Activated CD4-positive, alpha-beta T cell treated with anti-CD3 and anti-CD28 coated beads, Interleukin-2, amount 50 U/mL, for 1 hour (primary cell): ENCODE results near the gene TOB2.
A peak's percentile ranks its signal among the peaks of the same experiment; 100 is the strongest.
"Not testable (repeated sequence)": the region's sequence is repeated elsewhere in the genome, so short reads cannot be mapped to it uniquely, and the experiment has no call there.

Experiments
- DNase-seq: peaks from one replicate; pipeline ENCODE4 v3.0.0-alpha.2; 2020

The TOB2 gene

DNA sequence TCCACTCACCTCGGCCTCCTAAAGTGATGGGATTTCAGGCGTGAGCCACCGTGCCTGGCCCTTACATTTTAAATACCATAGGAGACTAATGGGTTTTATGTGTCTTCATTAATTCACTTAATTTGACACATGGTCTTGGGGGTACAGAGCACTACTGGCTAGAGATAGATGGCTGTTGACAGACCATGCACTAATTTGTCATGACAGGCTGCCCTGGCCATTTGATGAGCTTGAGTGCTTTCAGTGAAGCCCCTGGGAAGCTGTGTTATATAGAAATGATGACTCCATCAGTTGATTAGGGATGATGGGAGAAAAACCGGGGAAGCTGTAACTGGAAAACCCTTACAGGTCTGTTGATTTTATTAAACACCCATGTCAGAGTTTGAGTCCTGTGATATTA lies 15.3 kb upstream of the TOB2 start:
- DNase-seq = no peak

DNA sequence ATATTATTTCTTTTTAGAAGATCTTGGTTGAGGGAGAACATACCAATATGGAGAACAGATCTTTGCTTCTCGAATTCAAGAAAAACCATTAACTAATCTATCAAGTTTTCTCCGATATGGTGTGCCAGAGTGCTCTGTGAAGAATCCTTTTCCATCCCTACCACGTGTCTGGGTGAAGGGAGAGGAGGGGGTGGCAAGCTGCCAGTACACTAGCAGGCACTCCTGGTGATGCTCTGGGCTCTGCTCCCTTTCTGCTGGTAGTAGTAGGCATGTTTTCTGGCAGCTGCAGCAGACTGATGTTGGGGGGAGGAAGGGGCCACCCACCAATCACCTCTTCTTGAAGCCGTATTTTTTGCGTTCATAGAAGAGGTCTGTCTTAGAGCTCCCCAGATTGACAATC lies 13.5 kb upstream of the TOB2 start:
- not testable (repeated sequence) for DNase-seq

DNA sequence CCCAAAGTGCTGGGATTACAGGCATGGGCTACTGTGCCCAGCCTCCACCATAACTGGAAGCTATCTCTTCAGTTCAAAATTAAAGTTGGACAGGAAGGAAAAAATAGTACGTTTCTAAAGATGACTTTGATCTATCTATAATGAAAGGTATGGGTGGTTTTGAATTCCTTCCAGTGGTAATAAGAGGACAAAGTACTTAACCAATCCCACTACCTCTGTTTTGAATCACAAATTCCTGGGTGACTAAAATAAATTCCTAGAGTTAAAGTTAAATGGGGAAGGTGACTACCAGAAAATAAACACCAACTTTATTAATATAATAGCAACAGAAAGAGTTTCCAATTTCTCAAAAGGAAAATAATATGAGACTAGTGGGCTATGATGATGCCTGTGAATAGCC lies 12.8 kb upstream of the TOB2 start:
- no peak for DNase-seq

DNA sequence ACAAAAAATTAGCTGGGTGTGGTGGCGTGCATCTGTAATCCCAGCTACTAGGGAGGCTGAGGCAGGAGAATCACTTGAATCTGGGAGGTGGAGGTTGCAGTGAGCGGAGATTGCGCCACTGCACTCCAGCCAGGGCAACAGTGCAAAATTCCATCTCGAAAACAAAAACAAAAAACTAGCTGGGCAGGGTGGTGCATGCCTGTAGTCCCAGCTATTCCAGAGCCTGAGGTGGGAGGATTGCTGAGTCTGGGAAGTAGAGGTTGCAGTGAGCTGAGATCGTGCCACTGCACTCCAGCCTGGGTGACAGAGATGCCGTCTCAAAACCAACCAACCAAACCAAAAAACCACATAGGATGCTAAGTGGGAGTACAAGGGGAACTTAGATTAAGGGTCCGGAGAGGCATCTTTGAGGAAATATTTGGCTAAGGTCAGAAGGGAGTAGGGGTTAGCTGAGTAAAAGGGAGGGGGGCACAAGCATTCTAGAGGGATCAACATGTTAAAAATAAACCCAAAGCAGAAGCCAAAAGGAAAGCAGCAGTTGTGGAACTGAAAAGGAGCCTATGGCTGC lies 11.6 kb upstream of the TOB2 start:
- no peak for DNase-seq

DNA sequence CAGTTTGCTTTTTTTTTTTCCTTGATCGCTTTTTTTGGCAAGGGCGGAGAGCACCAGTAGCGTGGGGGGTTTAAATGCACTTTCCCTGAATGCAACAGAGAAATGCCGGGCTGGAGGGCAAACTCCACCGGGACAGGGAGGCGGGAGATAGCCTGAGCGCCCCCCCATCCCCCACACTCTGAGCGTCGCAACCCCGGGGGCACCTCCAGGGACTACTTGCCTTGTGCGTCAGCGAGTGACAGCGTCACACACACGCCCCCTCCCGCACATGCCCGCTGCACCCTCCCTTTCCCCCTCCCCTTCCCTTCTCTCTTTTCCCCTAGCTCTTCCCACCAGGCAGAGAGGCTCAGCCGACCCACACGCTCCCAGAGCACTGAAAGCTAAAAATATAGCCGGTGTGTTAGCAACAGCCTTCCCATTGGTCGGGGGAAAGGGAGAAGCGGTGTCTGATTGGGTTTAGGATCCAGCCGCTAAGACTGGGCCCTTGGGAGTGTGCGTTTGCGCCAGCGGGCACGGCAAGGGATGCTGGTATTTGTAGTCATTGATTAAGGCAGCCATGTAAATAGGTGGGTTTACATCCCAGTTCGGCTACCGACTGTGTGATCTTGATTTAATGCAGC lies 1.7 kb upstream of the TOB2 start:
- DNase-seq = peak; percentile 84

DNA sequence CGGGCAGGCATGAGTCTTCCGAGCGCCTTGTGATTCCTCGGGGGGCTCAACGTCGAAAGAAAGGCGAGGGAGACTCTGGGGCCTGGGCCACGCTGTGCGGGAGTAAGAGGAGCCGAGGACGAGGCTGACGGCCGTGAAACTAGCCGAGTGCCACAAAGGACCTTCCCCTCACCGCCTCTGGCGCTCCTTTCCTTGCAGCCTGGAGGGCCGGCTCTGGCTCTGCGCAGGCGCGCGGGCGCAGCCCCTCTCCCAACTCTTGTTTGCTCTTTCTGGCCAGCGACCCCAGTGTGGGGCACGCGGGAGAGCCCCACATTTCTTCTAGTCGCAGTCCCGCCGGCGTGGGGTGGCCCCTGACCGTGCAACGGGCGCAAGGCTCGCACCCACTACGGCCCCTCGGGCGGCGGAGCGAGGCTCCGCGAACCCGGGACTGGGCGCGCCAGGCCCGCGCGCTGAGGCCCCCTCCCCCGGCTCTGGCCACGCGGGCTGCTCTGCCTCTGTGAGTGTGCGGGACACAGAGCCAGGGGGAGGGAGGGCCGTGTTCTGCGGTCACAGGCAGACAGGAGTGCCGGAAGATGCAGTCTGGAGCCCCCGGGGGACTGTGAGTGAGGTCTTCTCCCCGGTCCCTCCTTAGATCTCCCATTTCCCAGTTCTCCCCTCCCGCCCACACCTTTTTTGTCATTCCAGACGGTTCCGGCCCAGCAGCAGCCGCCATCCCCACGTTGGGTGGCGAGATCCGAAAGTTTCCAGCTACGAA lies 1.0 kb upstream of the TOB2 start:
- DNase-seq = peak; percentile 42

DNA sequence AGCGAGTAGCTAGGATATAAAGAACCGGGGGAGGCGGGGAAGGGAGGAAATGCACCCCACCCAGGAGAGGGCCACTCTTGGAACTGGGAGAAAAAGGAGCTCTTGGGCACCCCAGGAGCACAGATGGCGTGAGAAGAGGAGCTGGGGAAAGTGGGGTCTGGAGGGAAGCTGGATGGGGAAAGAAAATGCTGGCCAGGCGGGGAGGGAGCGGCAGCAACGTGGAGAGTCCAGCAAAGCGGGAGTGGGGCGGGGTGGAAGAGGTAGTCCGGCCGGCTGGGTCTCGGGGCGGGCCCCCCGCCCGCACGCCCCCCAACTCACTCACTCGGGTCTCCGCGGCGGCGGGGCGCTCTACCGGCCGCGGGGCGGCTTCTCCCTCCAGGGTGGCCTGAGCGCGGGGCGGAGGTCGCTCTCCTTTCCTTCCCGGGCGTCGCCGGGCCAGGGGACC lies 522 bp downstream of the TOB2 start:
- DNase-seq = peak; percentile 2

DNA sequence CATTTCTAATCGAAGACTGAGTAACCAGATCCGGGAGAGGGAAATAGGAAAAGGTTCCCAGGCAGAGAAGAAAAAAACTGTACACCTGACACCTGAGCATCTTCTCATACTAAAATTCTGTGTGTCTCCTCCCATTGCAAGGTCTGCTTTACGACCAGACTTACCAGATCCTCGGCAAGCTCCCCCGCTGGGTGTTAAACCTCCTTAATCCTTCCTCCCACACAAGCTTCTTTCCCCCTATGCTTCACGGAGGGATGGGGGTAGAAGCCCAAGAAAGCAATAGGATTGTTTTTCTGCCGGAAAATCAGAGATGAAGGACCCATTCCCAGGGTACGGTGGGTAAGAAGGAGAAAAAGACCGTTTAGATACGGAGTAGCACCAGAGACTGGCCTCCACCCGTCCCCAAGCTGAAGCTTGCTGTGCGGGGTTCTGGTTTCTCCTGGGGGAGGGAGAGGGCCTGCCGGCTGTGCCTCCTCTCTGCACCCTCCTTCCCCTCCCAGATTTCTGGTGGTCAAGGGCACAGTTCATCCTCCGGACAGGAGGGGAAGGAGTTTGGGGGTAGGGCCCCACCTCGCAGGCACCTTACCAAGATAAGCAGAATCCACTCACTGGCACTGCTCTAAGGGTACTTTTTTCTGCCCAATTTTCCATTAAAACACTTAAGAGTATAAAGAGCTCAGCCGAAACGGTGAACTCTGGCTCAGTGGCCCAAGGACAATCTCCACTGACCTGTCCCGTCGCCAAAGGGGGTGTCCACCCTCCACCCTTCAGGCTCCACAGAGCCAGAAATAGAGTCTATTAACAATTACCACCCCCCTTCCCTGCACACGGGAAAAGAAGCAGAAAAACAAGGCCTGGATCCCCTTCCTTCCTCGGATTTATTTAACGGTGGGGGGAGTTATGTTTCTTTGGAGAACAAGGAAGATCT lies 1.2 kb downstream of the TOB2 start:
- peak; percentile 11 for DNase-seq

DNA sequence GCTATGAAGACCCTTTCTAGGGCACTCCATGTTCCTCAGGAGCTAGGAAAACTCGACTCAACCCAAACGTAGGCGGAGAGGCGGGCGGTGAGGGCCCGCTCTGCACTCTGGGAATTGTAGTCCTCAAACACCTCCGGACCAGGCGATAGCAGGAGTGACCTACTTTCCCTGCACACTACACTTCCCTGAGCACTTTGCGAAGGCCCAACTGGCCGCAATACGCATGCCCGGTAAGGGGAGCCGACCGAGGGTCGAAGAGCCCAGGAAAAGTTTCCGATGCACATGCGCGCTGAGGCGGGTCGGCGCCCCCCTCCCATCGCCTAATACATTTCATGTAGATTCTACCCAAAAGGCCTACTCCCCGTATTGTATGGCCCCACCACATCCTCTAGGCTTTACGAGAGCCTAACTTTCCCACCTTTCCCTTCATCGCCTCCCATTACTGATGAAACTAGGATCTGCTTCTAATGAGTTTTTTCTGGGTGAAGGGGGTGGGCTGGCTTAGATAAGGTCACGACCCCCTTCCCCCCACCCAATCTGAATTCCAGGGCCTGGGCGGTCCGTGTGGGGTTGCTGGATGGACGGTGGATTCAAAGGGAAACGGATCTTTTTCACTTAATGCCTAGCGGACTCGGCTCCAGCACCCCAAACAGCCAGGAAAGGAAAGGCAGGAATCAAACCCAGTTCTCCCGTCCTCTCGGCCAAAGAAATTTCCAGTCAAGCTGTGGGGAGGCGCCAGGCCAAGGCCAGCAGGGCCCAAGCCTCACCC lies 2.1 kb downstream of the TOB2 start:
- DNase-seq = peak; percentile 67

DNA sequence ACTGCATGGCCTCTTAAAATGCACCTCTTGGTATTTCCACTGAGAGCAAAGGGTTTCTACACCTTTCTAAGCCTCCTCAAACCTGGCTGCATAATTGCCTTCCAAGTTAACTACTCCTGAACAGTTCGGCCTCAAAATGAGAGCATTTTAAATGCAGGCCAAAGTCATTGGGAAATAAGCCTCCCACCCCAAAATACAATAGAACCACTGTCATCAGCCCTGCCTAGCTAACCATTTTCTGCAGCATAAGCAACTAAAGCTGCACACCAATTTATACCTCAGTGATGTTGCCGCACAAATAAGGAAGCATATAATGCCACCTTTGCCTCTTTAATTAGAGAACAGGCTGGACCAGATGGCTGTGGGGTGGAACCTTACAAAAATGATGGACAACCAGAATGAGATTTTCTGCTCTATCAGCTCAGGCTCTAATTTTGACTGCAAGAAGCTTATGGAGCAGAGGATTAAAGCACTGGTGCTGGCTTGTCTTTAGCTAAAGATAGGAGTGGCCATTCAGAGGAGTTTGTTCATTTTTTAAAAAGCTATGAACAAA lies 4.3 kb downstream of the TOB2 start:
- no peak for DNase-seq

DNA sequence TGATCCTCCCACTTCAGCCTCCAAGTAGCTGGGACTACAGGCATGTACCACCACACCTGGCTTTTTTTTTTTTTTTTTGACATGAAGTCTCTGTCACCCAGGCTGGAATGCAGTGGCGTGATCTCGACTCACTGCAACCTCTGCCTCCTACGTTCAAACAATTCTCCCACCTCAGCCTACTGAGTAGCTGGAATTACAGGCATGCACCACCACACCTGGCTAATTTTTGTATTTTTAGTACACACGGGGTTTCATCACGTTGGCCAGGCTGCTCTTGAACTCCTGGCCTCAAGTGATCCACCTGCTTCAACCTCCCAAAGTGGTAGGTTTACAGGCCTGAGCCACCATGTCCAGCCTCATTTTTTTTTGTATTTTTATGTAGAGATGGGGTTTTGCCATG lies 6.1 kb downstream of the TOB2 start:
- DNase-seq = not testable (repeated sequence)

DNA sequence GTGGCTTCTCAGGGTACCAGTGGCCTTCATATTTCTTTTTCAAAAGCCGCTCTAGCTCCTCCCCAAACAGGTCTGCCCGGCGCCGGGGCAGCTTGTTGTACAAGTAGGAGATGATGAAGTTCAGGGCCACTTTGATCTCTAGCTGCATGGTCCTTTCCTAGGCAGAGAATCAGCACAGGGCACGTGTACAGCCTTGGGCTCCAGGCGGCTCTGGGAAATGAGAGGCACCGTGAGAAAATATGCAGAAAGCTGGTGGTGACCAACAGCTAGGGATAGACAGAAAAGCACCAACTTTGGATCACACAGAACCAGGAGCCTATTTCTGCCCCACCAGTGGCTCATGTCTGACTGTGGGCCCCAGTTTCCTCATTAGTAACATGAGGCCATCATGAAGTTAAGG lies 9.4 kb downstream of the TOB2 start:
- DNase-seq = no peak

DNA sequence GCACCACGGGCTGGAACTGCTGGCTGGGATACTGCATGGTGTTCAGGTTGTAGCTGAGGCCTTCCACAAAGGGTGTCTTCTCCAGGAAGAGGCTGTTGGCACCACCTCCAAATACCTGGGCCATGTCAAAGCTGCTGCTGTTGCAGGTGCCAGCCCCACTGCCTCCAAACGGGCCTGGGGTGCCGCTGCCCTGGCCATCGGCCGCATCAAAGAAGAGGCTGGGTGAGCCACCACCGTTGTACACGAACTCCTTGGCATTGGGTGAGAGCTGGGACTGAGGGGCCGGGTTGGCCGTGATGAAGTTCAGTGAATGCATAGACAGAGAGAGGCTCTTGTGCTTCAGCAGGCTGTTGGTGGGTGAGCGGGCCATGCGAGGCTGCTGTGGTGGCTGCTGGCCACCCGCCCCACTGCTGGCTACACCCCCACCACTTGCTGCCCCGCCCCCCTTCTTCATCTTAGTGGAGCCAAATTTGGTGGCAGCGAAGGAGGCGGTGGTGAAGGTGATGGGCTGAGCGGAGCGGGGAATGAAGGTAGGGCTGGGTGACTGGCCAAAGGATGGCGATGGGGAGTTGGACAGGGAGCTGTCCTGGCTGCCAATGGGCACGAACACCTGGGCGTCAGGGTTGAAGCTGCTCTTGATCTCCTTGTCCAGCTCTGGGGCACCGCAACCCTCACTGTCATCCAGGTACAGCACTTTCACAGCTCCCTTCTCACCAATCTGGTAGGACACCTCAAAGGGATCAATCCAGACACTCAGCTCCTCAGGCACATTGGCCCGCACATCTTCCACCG lies 10.1 kb downstream of the TOB2 start:
- no peak for DNase-seq

DNA sequence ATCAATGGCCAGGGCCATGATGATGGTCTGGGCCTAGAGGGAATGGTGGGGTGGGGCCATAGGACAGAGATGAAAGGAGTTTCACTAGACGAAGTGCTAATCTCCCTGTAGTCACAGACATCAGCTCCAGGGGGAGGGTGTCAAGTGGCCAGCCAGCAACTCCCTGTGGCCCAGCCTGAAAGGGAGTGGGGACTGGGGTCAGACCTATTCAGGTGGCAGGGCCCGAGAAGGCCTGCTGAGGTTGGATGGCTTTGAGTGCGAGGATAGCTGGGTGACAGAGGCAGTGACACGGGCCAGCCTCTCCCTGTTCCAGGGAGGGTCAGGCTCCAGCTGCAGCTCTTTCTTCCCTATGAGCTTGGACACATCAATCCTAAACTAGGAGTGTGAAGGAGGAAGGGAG lies 11.0 kb downstream of the TOB2 start:
- no peak for DNase-seq

DNA sequence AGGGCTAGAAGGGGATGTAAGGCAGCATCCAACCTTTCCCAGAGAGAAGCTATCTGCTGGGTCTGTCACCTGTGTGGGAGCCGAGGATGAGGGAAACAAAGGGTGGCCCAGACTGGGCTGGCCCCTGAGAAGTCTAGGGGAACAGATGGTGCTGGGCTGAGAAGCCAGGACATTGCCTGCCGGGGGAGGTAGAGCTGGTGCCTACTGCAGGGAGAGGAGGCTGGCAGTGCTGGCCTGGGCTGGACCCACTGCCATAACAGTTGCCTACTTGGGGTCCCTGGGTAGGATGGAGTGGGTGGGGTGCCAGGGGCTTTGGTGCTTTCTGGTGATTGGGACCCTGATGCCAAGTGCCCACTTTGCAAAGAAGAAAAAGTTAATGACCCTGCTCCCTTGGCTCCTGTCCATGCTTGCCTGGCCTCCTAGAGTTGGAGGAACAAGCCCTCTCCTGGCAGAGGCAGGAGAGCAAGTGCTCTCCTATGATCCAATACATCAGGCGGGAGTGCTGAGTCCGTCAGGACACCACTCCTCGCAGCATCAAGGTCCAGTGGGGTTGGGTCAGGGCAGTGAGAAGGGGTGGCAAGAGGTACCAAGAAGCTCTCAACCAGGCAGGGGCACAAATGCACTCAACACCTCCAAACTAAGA lies 12.1 kb downstream of the TOB2 start:
- not testable (repeated sequence) for DNase-seq

DNA sequence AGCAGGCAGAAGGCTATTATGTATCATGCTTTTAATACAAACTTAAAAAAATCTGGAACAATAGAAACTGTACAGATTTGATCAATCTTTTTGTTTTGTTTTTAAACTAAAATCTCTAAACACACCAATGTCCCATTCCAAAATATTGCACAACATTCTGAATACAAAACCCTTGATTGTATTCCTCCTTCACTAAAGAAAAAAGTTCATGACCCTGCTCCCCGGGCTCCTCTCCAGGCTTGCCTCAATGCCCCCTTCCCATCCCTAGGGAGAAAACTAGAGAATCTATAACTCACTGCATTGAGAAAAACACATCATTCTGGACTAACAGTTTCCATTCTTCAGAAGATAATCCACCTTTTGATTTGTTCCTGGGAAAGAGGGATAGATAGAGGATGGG lies 13.1 kb downstream of the TOB2 start:
- DNase-seq = not testable (repeated sequence)

DNA sequence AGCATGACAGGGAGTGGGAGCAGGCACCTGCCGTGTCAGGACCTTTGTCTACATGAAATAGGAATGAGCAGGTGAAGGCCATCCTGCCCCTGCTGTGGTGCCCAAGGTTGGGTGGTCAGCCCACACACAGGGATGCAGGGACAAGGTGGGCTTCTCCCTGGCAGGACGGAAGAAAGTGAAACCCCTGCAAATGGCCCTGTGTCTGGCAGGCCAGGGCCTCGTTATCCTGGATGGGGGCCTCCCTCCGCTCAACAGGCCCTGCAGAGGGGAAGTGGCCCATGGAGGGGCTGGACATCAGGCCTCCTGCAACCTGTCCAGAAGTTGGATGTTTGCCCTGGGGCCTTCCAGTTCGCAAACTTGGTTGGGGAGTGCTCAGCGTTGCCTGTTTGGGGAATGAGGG lies 14.9 kb downstream of the TOB2 start:
- DNase-seq = no peak

DNA sequence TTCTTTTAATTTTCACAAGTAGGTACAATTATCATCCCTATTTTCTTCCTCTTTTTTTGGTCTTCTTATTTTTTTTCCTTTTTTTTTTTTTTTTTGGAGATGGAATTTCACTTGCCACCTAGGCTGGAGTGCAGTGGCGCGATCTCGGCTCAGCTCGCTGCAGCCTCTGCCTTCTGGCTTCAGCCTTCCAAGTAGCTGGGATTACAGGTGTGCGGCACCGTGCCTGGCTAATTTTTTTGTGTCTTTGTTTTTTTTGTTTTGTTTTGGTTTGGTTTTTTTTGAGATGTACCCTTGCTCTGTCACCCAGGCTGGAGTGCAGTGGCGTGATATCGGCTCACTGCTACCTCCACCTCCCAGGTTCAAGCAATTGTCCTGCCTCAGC lies 16.7 kb downstream of the TOB2 start:
- no peak for DNase-seq

DNA sequence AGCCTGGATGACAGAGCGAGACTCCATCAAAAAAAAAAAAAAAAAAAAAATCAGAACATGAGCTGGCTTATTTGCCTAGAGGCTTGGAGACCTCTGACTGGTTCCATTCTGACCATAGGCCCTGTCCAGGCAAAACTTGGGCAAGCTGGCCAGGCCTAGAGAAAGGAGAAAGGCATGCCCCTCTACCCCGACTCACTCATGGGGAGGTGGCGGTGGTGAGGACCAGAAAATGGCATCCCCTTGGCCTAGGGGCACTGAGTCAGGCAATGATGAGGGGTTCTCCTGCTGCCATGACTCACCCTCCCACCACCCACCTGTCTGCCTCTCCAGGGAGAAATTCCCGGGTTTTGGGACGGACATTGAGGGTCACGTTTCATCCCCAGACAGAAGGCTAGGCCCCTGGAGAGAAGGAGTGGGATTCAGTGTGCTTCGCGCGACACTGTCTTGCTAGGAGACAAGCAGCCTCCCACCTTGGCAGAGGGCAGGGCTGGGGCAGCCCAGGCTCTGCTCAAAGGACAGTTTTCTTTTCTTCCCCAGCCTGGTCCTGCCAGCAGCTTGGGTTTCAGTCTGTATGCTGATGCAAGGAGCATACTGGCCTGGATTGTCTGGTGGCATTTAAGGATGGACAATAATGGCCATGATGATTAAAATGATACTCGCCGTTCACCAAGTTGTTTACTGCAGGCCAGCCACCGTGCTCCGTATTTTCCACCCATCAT lies 17.2 kb downstream of the TOB2 start:
- no peak for DNase-seq
